HG02763 (cell line): ENCODE data around the gene NPAS4.
"Not testable (repeated sequence)": the region's sequence is repeated elsewhere in the genome, so short reads cannot be mapped to it uniquely, and the experiment has no call there.

Source experiments
- ATAC-seq: cut with Tn5 transposase; IDR thresholded peaks from one replicate; pipeline ENCODE4 v1.9.1; 2021; ENCODE audit warnings: mild to moderate bottlenecking, moderate library complexity; ENCODE audit not compliant: unreplicated experiment

The NPAS4 gene

GRCh38 chr11:66420671-66421476, at the start of gene NPAS4:
NPAS4 (plus strand) TSS chr11:66421035; CDS start chr11:66421180, 145 bp downstream.
- no peak for ATAC-seq

DNA sequence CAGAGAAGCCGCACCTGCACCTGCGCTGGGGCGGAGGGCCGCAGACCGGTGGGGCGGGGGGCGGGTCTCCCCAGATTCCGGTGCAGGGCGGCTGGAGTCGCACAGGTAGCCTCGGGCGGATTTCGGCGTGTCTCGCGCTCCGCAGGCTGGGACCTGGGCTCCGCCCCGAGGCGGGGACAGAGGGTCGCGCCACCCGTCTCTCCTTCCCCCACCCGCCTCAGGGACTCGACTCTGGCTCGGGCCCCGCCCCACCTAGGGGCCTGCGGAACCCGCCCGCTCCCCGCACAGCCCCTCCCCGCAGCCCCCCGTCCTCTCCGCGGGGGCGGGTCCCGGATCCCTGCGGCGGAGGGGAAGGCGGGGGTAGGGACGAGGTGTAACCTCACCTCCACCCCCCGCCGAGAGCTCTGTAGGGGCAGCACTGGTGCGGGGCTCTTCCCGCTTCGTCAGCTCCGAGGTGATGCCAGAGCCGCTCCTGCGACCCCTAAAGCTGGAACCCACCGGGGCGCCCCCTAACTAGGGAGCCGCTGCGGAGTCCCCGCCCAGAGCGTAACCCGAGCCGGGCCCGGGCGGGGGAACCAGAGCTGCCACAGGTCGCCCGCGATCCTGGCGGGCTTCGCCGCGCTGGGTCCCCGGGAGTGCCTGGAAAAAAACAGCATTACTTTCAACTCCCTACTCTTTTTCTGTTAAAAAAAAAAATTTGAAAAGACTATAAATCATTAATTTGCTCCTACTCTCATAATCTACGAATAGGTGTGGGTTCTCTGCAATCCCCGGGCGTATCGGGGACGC, 49.0 kb upstream of the NPAS4 start, which contains the start of gene SLC29A2:
SLC29A2 (minus strand) TSS at position 134 of the 789 bp plus-strand sequence. CDS start 169 bp downstream, outside the sequence.
- ATAC-seq: peak; percentile 63

GRCh38 chr11:66373265-66373664, 47.6 kb upstream of the NPAS4 start:
- no peak for ATAC-seq

DNA sequence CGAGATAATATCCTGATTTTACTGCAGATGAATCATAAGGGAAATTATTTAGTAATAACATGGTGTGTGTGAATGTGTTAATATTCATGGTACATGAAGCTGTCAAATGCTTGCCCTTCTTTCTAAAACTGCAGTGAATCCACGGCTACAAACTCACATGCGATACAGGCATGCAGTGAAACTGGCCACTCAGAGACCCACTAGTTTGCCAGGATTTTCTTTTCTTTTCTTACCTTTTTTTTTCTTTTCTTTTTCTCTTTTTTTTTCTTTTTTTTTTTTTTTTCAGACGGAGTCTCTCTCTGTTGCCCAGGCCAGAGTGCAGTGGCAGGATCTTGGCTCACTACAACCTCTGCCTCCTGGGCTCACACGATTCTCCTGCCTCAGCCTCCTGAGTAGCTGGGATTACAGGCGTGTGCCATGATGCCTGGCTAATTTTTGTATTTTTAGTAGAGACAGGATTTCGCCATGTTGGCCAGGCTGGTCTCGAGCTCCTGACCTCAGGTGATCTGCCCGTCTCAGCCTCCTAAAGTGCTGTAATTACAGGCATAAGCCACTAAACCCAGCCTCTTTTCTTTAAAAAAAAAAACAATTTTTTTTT, 47.0 kb upstream of the NPAS4 start:
- ATAC-seq: not testable (repeated sequence)

DNA sequence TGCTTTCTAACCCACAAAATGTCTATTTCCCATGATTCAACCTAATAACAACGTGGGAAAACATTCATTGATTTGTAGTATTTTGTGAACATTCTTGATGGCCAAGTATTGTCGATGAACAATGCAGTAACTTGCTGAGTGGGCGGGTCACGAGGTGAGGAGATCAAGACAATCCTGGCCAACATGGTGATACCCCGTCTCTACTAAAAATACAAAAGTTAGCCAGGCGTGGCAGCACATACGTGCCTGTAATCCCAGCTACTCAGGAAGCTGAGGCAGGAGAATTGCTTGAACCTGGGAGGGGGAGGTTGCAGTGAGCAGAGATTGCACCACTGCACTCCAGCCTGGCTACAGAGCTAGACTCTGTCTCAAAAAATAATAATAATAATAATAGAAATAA, 40.6 kb upstream of the NPAS4 start:
- ATAC-seq: not testable (repeated sequence)

DNA sequence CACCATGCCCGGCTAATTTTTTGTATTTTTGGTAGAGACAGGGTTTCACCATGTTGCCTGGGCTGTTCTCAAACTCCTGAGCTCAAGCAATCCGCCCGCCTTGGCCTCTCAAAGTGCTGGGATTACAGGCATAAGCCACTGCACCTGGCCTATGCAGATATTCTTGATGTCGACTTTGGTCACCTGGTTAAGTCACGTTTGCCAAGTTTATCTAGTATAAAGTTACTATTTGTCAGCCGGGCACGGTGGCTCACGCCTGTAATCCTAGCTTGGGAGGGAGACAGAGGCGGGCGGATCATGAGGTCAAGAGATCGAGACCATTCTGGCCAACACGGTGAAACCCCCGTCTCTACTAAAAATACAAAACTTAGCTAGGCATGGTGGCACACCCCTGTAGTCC, 36.5 kb upstream of the NPAS4 start:
- not testable (repeated sequence) for ATAC-seq

GRCh38 chr11:66386171-66387069, 34.4 kb upstream of the NPAS4 start:
- ATAC-seq: no peak

DNA sequence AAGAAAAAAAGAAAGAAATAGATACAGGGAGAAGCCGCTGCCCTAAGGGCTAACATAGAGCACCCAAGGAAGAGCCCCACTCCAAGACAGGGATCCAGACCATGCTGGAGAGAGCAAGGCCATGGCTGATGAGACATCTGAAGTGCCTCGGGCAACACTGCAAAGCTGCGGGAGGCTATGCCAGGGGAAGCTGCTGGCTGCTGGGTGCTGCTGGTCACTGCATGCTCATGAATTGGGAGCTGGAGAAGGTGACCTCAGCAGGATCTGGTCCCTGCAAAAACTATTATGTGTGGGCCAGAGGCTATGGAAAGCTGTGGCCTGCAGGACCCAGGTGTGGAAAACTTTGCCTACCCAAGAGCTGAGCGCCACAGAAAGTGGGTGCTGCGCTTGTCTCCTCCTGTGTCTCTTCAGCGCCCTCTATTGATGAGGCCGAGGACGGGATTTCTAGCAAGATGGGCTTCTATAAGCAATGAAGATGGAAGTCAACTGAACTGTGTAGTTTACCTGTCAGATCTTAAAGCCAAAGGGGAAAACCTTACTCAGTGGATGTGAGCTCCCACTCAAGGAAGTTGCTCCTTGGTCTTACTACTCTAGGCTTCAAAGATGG, 32.0 kb upstream of the NPAS4 start:
- ATAC-seq: no peak

GRCh38 chr11:66391322-66391721, 29.5 kb upstream of the NPAS4 start:
- no peak for ATAC-seq

- ATAC-seq: no peak
Measured at GRCh38 chr11:66393954-66394353, 26.9 kb upstream of the NPAS4 start.

- no peak for ATAC-seq
Measured at GRCh38 chr11:66407651-66408050, 13.2 kb upstream of the NPAS4 start.

- ATAC-seq: no peak
Measured at GRCh38 chr11:66408488-66409214, 12.2 kb upstream of the NPAS4 start.

GRCh38 chr11:66409226-66409625, 11.6 kb upstream of the NPAS4 start:
- no peak for ATAC-seq

DNA sequence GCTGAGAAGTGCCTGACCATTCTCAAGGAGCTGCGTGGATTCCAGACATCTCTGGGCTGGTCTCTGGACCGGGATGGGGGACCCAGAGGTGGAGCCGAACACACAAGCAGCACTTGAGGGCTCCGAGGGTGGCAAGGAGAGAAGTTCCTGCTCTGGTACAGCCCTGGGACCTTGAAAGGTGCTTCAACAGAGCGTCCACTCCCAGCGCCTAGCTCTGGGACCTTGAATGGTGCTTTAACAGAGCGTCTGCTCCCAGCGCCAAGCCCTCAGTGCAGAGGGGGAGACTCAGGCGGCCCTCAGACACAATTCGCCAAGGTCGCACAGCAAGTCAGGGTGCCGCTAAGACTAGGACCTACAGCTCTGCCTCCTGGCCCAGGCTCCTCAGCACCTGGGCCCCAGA, 10.6 kb upstream of the NPAS4 start:
- no peak for ATAC-seq

DNA sequence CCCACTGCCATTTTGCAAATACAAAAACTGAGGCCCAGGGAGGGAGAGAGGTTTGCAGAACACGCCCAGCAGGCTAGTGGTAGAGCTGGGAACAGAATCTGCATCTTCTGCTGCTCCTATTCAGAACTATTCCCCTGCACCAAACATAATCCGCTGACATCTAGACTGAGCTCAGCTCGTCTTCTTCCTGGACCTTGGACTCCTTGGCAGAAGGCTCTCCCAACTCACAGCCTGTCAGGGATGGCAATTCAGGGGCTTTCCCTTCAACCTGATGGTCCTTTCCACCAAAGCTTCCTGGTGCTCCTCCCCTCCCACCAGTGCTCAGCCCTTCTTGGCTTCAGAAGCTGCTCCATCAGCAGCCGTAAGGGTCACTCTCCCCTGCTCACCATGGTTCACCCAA, 9.5 kb upstream of the NPAS4 start:
- ATAC-seq: no peak

GRCh38 chr11:66412110-66412509, 8.7 kb upstream of the NPAS4 start:
- ATAC-seq: no peak

- no peak for ATAC-seq
Measured at GRCh38 chr11:66413167-66413566, 7.7 kb upstream of the NPAS4 start.

- ATAC-seq: no peak
Measured at GRCh38 chr11:66414120-66414934, 6.5 kb upstream of the NPAS4 start.

GRCh38 chr11:66415423-66415822, 5.4 kb upstream of the NPAS4 start:
- no peak for ATAC-seq
